Measurements from ENCODE around the gene FOXJ3.

FOXJ3 gene

DNA sequence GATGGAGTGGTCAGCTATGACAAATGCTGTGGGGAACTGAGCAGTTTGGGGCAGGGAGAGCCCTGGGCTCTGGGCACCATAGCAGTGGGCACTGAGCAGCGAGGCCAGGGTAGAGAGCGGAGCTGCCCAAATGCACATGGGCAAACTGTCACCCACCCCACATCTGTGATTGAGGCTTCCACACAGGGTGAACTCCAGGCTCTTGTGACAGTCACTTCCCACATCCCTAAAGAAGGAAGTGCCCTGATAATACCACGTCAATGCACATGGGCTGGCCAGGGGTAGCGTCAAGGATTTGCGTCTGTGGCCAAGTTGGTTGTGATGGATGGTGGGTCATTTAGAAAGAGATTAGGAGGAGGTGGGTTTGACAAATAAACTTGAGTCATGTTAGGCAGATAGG, 184.4 kb downstream of the FOXJ3 start:
- no peak for DNase-seq (ENCODE audit: low read depth)
- TF ChIP-seq, protein P1, sequence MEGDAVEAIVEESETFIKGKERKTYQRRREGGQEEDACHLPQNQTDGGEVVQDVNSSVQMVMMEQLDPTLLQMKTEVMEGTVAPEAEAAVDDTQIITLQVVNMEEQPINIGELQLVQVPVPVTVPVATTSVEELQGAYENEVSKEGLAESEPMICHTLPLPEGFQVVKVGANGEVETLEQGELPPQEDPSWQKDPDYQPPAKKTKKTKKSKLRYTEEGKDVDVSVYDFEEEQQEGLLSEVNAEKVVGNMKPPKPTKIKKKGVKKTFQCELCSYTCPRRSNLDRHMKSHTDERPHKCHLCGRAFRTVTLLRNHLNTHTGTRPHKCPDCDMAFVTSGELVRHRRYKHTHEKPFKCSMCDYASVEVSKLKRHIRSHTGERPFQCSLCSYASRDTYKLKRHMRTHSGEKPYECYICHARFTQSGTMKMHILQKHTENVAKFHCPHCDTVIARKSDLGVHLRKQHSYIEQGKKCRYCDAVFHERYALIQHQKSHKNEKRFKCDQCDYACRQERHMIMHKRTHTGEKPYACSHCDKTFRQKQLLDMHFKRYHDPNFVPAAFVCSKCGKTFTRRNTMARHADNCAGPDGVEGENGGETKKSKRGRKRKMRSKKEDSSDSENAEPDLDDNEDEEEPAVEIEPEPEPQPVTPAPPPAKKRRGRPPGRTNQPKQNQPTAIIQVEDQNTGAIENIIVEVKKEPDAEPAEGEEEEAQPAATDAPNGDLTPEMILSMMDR (conservative IDR thresholded peaks at IDR 0.05; ENCODE audit: control insufficient read depth, insufficient read depth, low read depth, low read length), result no peak
- H3K4me3 ChIP-seq (ENCODE audit: control insufficient read depth, low read depth, low read length), result no peak overlapping the region

DNA sequence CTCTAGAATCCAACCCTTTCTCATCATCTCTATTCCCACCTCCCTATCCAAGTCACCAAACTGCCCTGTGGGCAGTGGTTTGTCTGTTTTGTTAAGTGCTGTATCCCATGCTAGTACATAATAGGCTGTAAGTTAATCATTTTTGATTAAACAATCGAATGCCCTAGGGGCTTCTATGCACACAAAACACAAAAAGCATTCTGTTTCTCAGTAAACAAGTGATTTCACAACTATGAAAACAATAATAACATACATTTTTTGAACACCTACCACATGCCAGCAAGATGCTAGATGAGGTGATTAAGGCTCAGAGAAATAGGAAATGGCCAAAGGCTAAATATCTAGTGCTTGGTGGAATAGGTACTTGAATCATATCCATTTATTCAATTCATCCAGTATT, 186.9 kb downstream of the FOXJ3 start:
- TF ChIP-seq, protein P1 (conservative IDR thresholded peaks at IDR 0.05; ENCODE audit: control insufficient read depth, insufficient read depth, low read depth, low read length), result no peak
- DNase-seq (ENCODE audit: low read depth), result no peak
- no peak overlapping the region for H3K4me3 ChIP-seq (ENCODE audit: control insufficient read depth, low read depth, low read length)

DNA sequence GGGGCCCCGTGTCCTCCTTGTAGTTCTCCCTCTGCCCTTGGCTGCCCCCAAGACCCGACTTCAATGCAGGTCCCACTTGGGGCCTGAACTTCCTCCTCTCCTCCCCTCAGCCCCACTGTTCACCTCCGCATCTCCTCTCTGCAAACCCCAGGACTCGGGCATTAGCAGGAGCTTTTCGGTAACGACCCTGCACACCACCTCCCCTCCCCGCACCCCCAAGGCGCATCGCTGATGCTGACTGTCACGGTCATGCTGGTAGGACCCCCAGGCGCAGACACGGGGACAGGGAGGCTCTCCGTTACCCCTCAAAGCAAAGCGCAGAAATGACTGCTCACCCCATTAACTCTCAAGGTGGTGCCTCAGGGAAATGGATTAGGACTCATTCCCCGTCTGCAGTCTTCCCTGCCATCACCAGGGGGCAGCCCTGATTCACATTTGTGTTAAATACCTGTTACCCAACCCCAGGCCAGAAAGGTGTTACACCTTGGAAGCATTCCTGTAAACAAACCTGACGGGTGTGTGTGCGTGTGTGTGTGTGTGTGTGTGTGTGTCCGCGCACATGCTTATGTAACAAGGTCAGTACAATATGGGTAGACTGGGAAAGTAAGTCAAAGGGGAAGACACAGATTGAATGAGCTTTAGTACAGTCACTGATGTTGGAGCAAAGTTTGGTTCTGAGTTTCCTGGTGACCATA, 188.3 kb downstream of the FOXJ3 start:
- TF ChIP-seq, protein P1 (conservative IDR thresholded peaks at IDR 0.05; ENCODE audit: control insufficient read depth, insufficient read depth, low read depth, low read length), result peak; percentile 86
- H3K4me3 ChIP-seq (ENCODE audit: control insufficient read depth, low read depth, low read length), result no peak overlapping the region
- peak; percentile 48 for DNase-seq (ENCODE audit: low read depth)

DNA sequence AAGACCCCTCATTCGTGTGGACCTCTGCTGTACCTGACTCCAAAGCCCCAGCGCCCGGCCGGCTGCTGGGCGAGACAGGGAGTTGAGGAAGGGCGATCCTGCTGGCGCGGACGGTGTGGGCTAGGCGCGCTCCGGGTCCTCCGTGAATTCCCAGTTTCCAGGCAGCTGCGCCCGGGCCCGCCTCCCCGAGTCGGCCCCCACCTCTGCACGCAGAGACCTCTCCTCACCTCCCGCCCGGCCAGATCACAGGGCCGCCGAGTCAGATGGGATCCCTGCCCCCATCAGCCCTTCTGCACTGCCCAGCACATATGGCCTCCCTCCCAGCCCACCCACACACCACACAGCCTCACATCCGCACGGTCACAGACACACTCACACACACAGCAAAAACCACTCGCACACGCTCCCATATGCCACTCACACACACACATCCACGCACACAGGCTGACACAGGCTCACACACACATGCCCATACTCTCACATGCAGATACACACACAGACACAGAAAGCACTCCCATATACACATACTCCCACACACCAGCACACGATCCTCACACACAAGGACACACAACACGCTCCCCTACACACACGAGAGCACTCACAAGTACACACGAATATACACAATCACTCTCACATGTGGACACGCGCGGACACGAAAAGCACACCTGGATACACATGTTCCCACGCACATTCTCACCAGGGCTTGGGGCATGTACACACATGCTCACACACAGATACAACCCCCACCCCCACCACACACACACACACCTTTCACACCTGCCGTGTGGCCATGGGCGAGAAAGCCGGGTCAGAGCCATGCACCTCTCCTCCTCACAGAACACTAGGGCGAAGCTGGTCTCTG, 189.0 kb downstream of the FOXJ3 start:
- DNase-seq (ENCODE audit: low read depth), result no peak
- TF ChIP-seq, protein P1 (conservative IDR thresholded peaks at IDR 0.05; ENCODE audit: control insufficient read depth, insufficient read depth, low read depth, low read length), result no peak
- no peak overlapping the region for H3K4me3 ChIP-seq (ENCODE audit: control insufficient read depth, low read depth, low read length)

DNA sequence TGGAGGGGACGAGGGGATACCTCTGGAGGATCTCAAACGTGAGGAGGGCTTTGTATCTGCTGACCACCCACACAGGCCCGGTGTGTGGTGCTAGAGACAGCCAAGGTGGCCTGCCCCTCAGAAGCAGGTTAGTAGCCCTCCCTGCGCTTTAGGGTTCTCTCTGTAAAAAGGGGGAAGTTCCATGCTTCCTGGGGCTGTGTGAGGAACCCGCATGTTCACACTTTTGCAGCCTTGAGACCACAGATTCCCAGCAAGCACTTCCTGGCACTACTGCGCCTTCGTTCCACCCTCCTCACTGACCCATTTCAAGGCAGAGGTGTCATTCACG, 189.7 kb downstream of the FOXJ3 start:
- H3K4me3 ChIP-seq (ENCODE audit: control insufficient read depth, low read depth, low read length), result no peak overlapping the region
- TF ChIP-seq, protein P1 (conservative IDR thresholded peaks at IDR 0.05; ENCODE audit: control insufficient read depth, insufficient read depth, low read depth, low read length), result no peak

DNA sequence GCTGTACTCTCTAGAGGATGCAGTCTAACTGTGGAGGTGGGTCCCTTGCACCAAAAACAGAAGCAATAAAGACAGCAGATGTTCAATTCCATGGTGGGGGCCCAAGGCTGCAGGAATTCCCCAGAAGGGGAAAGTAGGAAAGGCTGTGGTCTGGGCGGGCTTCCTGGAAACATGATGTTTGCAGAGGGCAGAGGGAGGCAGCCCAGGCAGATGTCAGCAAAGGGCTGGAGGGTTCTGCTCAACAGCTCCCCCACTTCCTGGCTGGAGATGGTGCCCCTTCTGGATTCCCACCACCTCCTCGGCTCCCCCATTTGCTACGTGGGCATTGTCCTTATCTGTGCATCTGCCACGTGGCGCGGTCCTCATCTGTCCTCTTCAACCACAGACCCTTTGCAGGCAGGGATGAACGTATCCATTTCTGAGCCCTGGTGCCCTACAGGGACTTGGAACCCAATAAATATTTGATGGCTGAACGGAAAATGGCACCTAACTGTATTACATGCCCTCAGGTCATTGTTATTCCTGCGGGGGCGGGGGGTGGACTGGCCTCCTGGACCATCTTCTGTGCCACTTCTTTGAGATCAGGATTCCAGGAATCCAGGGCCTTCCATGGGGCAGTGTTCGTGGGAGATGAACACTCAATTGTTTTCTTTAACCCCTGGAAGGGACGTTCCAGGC, 190.2 kb downstream of the FOXJ3 start:
- TF ChIP-seq, protein P1 (conservative IDR thresholded peaks at IDR 0.05; ENCODE audit: control insufficient read depth, insufficient read depth, low read depth, low read length), result no peak
- no peak for DNase-seq (ENCODE audit: low read depth)
- H3K4me3 ChIP-seq (ENCODE audit: control insufficient read depth, low read depth, low read length), result no peak overlapping the region

More for the DNA sequence above, 189.7 kb downstream of the FOXJ3 start:
- no peak for DNase-seq (ENCODE audit: low read depth)

Measured in fibroblast of mammary gland (primary cell).